GM23338 (cell line): ENCODE data around the gene OSER1. TPM values are rescaled to one million over a fixed set of nuclear protein-coding genes. Genes with fewer than 3 reads are reported as not detected.

Experiments used
- ATAC-seq: fragments of 200-7000 bp; cut with Tn5 transposase; 3 replicates; pipeline ENCODE4 v1.9.1; 2020
- DNase-seq: peaks from one replicate; pipeline ENCODE4 v3.0.0-alpha.2; 2015; ENCODE audit warnings: low spot score
- H2AFZ ChIP-seq: fragments of 200-600 bp; sonication (generic); 2 replicates; pipeline ENCODE4 v1.8.0; 2016; ENCODE audit warnings: antibody characterized with exemption, mild to moderate bottlenecking, moderate library complexity
- H3F3A ChIP-seq: fragments of 200-600 bp; sonication (generic); replicated peaks from 2 replicates; pipeline ENCODE4 v1.8.0; 2017; ENCODE audit warnings: antibody characterized with exemption, mixed run types, low read depth
- H3K27ac ChIP-seq: fragments of 200-600 bp; sonication (generic); 2 replicates; pipeline ENCODE4 v1.6.1; 2016; ENCODE audit warnings: low read depth
- H3K27me3 ChIP-seq: fragments of 200-600 bp; sonication (generic); 2 replicates; pipeline ENCODE4 v1.8.0; 2016; ENCODE audit warnings: mild to moderate bottlenecking, mixed run types, moderate library complexity; ENCODE audit not compliant: insufficient read depth
- H3K36me3 ChIP-seq: fragments of 200-600 bp; sonication (generic); 2 replicates; pipeline ENCODE4 v1.8.0; 2016; ENCODE audit warnings: mild to moderate bottlenecking; ENCODE audit not compliant: insufficient read depth
- H3K4me1 ChIP-seq: fragments of 200-600 bp; sonication (generic); 2 replicates; pipeline ENCODE4 v1.8.0; 2016; ENCODE audit warnings: mild to moderate bottlenecking, moderate library complexity; ENCODE audit not compliant: insufficient read depth
- H3K4me2 ChIP-seq: fragments of 200-600 bp; sonication (generic); 2 replicates; pipeline ENCODE4 v1.7.1; 2017; ENCODE audit warnings: mixed run types
- H3K4me3 ChIP-seq: fragments of 200-600 bp; sonication (generic); 2 replicates; pipeline ENCODE4 v1.6.1; 2016; ENCODE audit warnings: mixed run types
- H3K79me2 ChIP-seq: fragments of 200-600 bp; sonication (generic); replicated peaks from 2 replicates; pipeline ENCODE4 v1.8.0; 2017; ENCODE audit warnings: mild to moderate bottlenecking; ENCODE audit not compliant: insufficient read depth
- H3K9me2 ChIP-seq: fragments of 200-600 bp; sonication (generic); 2 replicates; pipeline ENCODE4 v1.8.0; 2017; ENCODE audit not compliant: insufficient read depth
- H4K20me1 ChIP-seq: fragments of 200-600 bp; sonication (generic); replicated peaks from 2 replicates; pipeline ENCODE4 v1.8.0; 2017; ENCODE audit warnings: mild to moderate bottlenecking; ENCODE audit not compliant: insufficient read depth
- H3K27ac Mint-ChIP-seq: 2 replicates; pipeline ENCODE4 v1.8.0; 2020; ENCODE audit warnings: inconsistent platforms, mild to moderate bottlenecking, moderate library complexity, mixed read lengths
- H3K27me3 Mint-ChIP-seq: 3 replicates; pipeline ENCODE4 v1.8.0; 2022; ENCODE audit warnings: low read depth, mild to moderate bottlenecking, moderate library complexity, mixed read lengths, inconsistent platforms; ENCODE audit not compliant: insufficient read depth, poor library complexity
- H3K36me3 Mint-ChIP-seq: 3 replicates; pipeline ENCODE4 v1.8.0; 2021; ENCODE audit warnings: low read depth, mild to moderate bottlenecking, inconsistent platforms, moderate library complexity, mixed read lengths
- H3K4me1 Mint-ChIP-seq: 3 replicates; pipeline ENCODE4 v1.8.0; 2020; ENCODE audit warnings: mild to moderate bottlenecking, inconsistent platforms, mixed read lengths
- H3K4me3 Mint-ChIP-seq: 3 replicates; pipeline ENCODE4 v1.8.0; 2021; ENCODE audit warnings: moderate library complexity, mild to moderate bottlenecking, inconsistent platforms, mixed read lengths
- H3K9me3 Mint-ChIP-seq: 3 replicates; pipeline ENCODE4 v1.8.0; 2020; ENCODE audit warnings: moderate library complexity, mild to moderate bottlenecking, inconsistent platforms, mixed read lengths
- CREB1 ChIP-seq: fragments of 250-450 bp; sonication (Bioruptor Pico); IDR thresholded peaks from 2 replicates; pipeline ENCODE4 v1.5.0; 2020; ENCODE audit warnings: low read depth, mild to moderate bottlenecking, moderate library complexity
- EZH2 ChIP-seq: fragments of 200-600 bp; sonication (generic); IDR thresholded peaks from one replicate; pipeline ENCODE4 v1.8.0; 2017; ENCODE audit warnings: antibody characterized with exemption, mild to moderate bottlenecking, low read depth; ENCODE audit not compliant: unreplicated experiment
- EZH2phosphoT487 ChIP-seq: fragments of 200-600 bp; sonication (generic); IDR thresholded peaks from one replicate; pipeline ENCODE4 v1.8.1; 2018; ENCODE audit warnings: antibody characterized with exemption; ENCODE audit not compliant: unreplicated experiment
- JUNB ChIP-seq: IDR thresholded peaks from one replicate; pipeline ENCODE4 v1.6.1; 2016; ENCODE audit warnings: antibody characterized with exemption; ENCODE audit not compliant: unreplicated experiment
- NANOG ChIP-seq: IDR thresholded peaks from 2 replicates; pipeline ENCODE4 v1.6.1; 2016; ENCODE audit warnings: antibody characterized with exemption, borderline replicate concordance
- POLR2AphosphoS5 ChIP-seq: IDR thresholded peaks from 2 replicates; pipeline ENCODE4 v1.6.1; 2016; ENCODE audit warnings: antibody characterized with exemption, low read depth
- REST ChIP-seq: IDR thresholded peaks from one replicate; pipeline ENCODE4 v1.6.1; 2018; ENCODE audit warnings: antibody characterized with exemption; ENCODE audit not compliant: unreplicated experiment
- ZNF331 ChIP-seq: fragments of 250-450 bp; sonication (Bioruptor Pico); IDR thresholded peaks from 2 replicates; pipeline ENCODE4 v1.5.0; 2020; ENCODE audit warnings: low read depth, mild to moderate bottlenecking, moderate library complexity
- polyA plus RNA-seq: library from polyadenylated mRNA; unstranded; fragments of >200 nt; fragmentation: Nextera tagmentation; extraction: Ambion mirVana; gene quantifications from 2 replicates; pipeline ENCODE4 v1.2.1, GENCODE V29; 2016
- total RNA-seq: library from RNA; depleted of rRNA; stranded (reverse); fragments of >200 nt; shearing (Covaris generic); gene quantifications from 2 replicates; pipeline ENCODE4 v1.2.3, GENCODE V29; 2014
- TF ChIP-seq, protein P1 (sequence below): fragments of 250-450 bp; sonication (Bioruptor Pico); IDR thresholded peaks from 2 replicates; pipeline ENCODE4 v1.5.0; 2020; ENCODE audit warnings: mild to moderate bottlenecking, moderate library complexity
- TF ChIP-seq, protein P2 (sequence below): IDR thresholded peaks from 2 replicates; pipeline ENCODE4 v1.6.1; 2016; ENCODE audit warnings: antibody characterized with exemption
- TF ChIP-seq, protein P3 (sequence below), 2 experiments: fragments of 200-600 bp in 1 of 2; sonication (generic) in 1 of 2; conservative IDR thresholded peaks; 2 replicates each; pipeline versions ENCODE4 v1.5.1 to v1.6.1; 2016 to 2017; ENCODE audit warnings: antibody characterized with exemption in 2 of 2, low read depth in 2 of 2, mild to moderate bottlenecking in 2 of 2, moderate library complexity in 1 of 2

Gene OSER1
- total and polyA plus RNA-seq, 2 experiments from 2014 or later, result 25.2 to 31.1 TPM

DNA sequence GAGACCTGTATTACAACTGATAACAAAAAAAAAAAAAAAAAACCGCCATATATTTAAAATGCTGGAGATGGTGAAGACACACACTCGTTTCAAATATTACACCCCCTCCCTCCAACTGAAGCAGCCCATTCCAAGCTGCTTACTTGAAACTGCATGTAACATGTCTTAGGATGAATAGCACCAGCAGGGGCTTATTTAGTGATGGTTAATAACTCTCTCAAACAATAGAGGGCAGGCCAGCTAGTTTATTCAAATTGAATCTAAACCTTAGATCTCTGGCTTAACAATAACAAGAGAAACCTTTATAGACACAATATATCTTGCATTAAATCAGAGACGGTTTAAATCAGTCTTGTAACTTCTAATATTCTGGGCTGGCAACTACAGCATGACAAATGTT, 14.3 kb downstream of the OSER1 start (continued):
- TF ChIP-seq, protein P1, sequence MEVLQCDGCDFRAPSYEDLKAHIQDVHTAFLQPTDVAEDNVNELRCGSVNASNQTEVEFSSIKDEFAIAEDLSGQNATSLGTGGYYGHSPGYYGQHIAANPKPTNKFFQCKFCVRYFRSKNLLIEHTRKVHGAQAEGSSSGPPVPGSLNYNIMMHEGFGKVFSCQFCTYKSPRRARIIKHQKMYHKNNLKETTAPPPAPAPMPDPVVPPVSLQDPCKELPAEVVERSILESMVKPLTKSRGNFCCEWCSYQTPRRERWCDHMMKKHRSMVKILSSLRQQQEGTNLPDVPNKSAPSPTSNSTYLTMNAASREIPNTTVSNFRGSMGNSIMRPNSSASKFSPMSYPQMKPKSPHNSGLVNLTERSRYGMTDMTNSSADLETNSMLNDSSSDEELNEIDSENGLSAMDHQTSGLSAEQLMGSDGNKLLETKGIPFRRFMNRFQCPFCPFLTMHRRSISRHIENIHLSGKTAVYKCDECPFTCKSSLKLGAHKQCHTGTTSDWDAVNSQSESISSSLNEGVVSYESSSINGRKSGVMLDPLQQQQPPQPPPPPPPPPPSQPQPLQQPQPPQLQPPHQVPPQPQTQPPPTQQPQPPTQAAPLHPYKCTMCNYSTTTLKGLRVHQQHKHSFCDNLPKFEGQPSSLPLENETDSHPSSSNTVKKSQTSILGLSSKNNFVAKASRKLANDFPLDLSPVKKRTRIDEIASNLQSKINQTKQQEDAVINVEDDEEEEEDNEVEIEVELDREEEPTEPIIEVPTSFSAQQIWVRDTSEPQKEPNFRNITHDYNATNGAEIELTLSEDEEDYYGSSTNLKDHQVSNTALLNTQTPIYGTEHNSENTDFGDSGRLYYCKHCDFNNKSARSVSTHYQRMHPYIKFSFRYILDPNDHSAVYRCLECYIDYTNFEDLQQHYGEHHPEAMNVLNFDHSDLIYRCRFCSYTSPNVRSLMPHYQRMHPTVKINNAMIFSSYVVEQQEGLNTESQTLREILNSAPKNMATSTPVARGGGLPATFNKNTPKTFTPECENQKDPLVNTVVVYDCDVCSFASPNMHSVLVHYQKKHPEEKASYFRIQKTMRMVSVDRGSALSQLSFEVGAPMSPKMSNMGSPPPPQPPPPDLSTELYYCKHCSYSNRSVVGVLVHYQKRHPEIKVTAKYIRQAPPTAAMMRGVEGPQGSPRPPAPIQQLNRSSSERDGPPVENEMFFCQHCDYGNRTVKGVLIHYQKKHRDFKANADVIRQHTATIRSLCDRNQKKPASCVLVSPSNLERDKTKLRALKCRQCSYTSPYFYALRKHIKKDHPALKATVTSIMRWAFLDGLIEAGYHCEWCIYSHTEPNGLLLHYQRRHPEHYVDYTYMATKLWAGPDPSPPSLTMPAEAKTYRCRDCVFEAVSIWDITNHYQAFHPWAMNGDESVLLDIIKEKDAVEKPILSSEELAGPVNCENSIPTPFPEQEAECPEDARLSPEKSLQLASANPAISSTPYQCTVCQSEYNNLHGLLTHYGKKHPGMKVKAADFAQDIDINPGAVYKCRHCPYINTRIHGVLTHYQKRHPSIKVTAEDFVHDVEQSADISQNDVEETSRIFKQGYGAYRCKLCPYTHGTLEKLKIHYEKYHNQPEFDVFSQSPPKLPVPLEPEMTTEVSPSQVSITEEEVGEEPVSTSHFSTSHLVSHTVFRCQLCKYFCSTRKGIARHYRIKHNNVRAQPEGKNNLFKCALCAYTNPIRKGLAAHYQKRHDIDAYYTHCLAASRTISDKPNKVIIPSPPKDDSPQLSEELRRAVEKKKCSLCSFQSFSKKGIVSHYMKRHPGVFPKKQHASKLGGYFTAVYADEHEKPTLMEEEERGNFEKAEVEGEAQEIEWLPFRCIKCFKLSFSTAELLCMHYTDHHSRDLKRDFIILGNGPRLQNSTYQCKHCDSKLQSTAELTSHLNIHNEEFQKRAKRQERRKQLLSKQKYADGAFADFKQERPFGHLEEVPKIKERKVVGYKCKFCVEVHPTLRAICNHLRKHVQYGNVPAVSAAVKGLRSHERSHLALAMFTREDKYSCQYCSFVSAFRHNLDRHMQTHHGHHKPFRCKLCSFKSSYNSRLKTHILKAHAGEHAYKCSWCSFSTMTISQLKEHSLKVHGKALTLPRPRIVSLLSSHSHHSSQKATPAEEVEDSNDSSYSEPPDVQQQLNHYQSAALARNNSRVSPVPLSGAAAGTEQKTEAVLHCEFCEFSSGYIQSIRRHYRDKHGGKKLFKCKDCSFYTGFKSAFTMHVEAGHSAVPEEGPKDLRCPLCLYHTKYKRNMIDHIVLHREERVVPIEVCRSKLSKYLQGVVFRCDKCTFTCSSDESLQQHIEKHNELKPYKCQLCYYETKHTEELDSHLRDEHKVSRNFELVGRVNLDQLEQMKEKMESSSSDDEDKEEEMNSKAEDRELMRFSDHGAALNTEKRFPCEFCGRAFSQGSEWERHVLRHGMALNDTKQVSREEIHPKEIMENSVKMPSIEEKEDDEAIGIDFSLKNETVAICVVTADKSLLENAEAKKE (CRISPR knock-in tag), result no peak

GRCh38 chr20:44195605-44196004, 15.0 kb downstream of the OSER1 start:
- Mint-ChIP-seq H3K27ac (no peak overlapping the region), H3K4me3 (no peak overlapping the region), H3K27me3 (peaks cover 3% of the 10 kb centered on the region), H3K9me3 (no peaks in the 10 kb centered on the region), H3K4me1 (no peaks in the 10 kb centered on the region), H3K36me3 (peaks cover 38% of the 10 kb centered on the region)
- Histone ChIP-seq H2AFZ (no peak overlapping the region), H3K4me1 (no peaks in the 10 kb centered on the region), H3K79me2 (peaks cover 5% of the 10 kb centered on the region; the same call in 1 of the 2 replicates), H4K20me1 (peaks cover 15% of the 10 kb centered on the region), H3F3A (no peaks in the 10 kb centered on the region), H3K36me3 (0 out of 2 replicates have a peak, but pooled peaks cover 23% of the 10 kb centered on the region), H3K4me3 (no peak overlapping the region), H3K27me3 (no peaks in the 10 kb centered on the region), H3K4me2 (no peak overlapping the region), H3K9me2 (no peaks in the 10 kb centered on the region), H3K27ac (no peak overlapping the region; the same call in 1 of the 2 replicates)
- DNase-seq, result no peak
- ATAC-seq, result no peak
- TF ChIP-seq EZH2phosphoT487, result no peak
- TF ChIP-seq, protein P2, sequence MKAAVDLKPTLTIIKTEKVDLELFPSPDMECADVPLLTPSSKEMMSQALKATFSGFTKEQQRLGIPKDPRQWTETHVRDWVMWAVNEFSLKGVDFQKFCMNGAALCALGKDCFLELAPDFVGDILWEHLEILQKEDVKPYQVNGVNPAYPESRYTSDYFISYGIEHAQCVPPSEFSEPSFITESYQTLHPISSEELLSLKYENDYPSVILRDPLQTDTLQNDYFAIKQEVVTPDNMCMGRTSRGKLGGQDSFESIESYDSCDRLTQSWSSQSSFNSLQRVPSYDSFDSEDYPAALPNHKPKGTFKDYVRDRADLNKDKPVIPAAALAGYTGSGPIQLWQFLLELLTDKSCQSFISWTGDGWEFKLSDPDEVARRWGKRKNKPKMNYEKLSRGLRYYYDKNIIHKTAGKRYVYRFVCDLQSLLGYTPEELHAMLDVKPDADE, result no peak
- TF ChIP-seq ZNF331 (CRISPR knock-in tag), result no peak
- TF ChIP-seq JUNB, result no peak
- TF ChIP-seq POLR2AphosphoS5, result no peak
- TF ChIP-seq NANOG, result no peak
- TF ChIP-seq EZH2, result no peak
- TF ChIP-seq REST, result no peak
- TF ChIP-seq, protein P3, sequence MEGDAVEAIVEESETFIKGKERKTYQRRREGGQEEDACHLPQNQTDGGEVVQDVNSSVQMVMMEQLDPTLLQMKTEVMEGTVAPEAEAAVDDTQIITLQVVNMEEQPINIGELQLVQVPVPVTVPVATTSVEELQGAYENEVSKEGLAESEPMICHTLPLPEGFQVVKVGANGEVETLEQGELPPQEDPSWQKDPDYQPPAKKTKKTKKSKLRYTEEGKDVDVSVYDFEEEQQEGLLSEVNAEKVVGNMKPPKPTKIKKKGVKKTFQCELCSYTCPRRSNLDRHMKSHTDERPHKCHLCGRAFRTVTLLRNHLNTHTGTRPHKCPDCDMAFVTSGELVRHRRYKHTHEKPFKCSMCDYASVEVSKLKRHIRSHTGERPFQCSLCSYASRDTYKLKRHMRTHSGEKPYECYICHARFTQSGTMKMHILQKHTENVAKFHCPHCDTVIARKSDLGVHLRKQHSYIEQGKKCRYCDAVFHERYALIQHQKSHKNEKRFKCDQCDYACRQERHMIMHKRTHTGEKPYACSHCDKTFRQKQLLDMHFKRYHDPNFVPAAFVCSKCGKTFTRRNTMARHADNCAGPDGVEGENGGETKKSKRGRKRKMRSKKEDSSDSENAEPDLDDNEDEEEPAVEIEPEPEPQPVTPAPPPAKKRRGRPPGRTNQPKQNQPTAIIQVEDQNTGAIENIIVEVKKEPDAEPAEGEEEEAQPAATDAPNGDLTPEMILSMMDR (conservative IDR thresholded peaks at IDR 0.05; ENCODE audit: low read depth in 2 of 2), result no peak
- no peak for TF ChIP-seq CREB1 (CRISPR knock-in tag)
